SH-SY5Y (cell line): ENCODE data around the gene RAC3.

Source experiments
- GATA2 ChIP-seq: IDR thresholded peaks from 2 replicates; pipeline ENCODE4 v1.6.1; 2011; ENCODE audit warnings: mild to moderate bottlenecking, low read depth, low read length
- GATA3 ChIP-seq: IDR thresholded peaks from 2 replicates; pipeline ENCODE4 v1.6.1; 2011; ENCODE audit warnings: low read depth, mild to moderate bottlenecking, low read length, moderate library complexity

Gene RAC3

GRCh38 chr17:82021107-82021899 lies 10.2 kb upstream of the RAC3 start:
- TF ChIP-seq GATA3, result no peak
- TF ChIP-seq GATA2, result no peak

DNA sequence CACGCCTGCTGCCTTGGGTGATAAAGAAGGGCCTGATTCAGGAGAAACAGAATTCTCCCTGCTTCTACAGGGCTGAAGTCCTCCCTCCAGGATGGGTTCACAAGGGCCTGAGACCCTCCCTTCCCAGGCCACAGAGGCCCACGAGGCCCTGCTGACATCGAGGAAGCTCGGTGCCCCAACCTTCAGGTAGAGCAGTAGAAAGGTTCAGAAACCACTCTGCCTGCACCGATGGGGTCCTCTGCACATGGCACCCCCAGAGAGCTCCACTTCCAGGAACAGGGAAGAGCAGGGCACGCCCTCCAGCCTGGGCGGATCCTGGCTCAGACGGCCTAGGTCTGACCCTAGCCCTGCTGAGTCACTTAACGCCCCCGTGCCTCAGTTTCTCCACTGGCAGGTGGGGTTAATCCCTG lies 9.6 kb upstream of the RAC3 start:
- TF ChIP-seq GATA3, result no peak
- TF ChIP-seq GATA2, result no peak

GRCh38 chr17:82022310-82022980 lies 9.0 kb upstream of the RAC3 start, which contains the start of gene CENPX:
Gene CENPX, minus strand, starts transcription at chr17:82022878. Its CDS starts 17 bp downstream, at chr17:82022861.
- TF ChIP-seq GATA2, result no peak
- TF ChIP-seq GATA3, result no peak

DNA sequence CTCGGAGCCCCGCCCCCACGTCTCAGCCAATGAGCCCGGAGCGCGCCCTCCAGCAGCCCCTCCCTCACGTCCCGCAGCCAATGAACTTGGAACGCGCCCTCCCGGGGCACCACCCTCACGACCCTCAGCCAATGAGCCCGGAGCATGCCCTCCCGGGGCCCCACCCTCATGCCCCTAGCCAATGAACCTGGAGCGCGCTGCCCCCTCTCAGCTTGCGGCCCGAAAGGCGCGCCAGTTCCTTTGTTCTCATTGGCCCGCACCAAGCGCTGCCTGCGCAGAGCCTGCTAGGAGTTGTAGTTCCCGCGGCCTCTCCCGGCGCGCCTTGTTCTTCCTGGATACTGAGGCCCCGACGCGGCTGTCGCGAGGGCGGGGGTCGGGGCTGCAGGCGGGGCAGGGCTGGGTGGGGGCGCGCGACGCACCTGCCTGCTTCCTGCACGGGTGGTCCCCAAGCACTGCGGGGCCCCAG lies 8.5 kb upstream of the RAC3 start, which contains the start of gene LRRC45:
Gene LRRC45, plus strand, starts transcription at position 325 of the 466 bp plus-strand sequence. CDS start 339 bp downstream, outside the sequence.
- TF ChIP-seq GATA3, result no peak
- no peak for TF ChIP-seq GATA2

DNA sequence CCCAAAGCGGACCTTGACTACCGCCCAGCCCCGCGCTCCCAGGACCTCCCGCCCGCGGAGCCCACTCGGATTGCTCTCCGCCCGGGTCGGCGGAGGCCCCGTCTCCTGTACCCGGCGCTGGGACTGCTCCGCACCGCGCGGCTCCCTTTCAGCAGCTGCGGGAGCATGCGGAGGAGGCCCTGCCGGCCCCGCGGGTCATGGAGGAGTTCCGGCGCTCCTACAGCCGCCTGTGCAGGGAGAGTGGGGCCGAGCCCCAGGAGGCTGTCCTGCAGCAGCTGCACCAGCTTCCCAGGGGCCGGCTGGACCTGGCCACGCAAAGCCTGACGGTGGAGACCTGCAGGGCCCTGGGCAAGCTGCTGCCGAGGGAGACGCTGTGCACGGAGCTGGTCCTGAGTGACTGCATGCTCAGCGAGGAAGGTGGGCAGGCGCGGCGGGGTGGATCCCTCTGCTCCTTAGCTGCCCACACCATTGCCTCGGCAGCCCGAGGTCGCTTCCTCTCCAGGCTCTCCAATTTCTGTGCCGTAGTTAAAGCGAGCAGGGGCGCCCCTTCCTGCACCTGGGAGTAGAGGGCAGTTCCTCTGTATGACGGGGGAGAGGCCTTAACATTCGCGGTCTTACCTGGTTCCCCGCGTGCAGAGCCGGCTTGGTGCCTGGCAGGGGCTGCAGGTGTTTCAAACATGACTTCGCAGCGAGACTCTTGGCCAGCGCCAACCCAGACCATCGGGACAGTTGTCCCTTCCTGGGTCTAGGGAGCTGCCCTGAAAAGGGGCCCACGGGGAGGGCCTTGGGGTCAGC lies 7.8 kb upstream of the RAC3 start:
- no peak for TF ChIP-seq GATA3
- TF ChIP-seq GATA2, result no peak

DNA sequence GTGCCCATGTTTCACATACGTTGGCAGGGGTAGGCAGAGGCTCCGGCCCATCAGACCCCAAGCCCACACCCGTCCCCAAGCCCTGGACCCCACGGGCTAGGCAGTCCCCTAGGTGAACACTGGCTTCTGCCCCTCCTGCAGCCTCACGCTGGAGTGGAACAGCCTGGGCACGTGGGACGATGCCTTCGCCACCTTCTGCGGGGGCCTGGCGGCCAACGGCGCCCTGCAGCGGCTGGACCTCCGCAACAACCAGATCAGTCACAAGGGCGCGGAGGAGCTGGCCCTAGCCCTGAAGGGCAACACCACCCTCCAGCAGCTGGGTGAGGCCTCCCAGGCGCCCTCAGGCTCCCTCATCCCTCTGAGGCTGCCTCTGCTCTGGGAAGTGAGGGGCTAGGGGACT lies 6.6 kb upstream of the RAC3 start:
- no peak for TF ChIP-seq GATA2
- no peak for TF ChIP-seq GATA3

DNA sequence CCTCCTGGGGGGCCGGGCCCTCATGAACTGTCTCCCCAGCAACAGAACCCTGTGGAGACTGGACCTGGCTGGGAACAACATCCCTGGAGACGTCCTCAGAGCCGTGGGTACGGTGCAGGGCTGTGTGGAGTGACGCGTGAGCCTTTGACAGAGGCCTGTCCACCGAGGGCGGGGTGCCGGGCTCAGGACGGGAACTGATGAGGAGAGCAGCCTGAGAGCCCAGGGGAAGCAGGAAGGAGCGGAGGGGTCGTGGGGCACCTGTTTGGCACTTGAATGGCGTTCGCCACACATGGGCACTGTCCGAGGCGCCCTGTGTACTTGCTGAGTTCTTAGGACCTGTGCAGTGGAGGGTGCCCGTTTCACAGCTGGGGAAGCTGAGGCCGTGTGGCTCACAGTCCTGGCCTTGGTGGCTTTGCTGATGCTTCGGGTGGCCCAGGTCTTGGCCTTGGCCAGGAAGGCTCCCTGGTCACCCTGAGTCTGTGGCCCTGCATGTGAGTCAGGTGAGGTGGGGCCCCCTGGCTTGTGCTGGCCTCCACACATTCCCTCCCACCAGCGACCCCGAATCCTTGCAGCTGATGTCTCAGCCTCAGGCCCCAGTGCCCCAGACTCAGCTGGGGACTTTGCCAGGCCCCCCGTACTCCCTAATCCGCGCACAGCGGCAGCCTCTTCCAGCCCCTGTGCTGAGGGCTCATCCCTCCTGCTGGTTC lies 5.9 kb upstream of the RAC3 start:
- TF ChIP-seq GATA2 (no peak), GATA3 (no peak)

GRCh38 chr17:82028246-82028645 lies 3.2 kb upstream of the RAC3 start:
- TF ChIP-seq GATA3 (no peak), GATA2 (no peak)

- no peak for TF ChIP-seq GATA3
- TF ChIP-seq GATA2, result no peak
Observed at GRCh38 chr17:82028966-82029365, 2.5 kb upstream of the RAC3 start.

GRCh38 chr17:82029391-82029790 lies 2.1 kb upstream of the RAC3 start:
- TF ChIP-seq GATA3, result no peak
- TF ChIP-seq GATA2, result no peak

GRCh38 chr17:82029990-82030469 lies 1.4 kb upstream of the RAC3 start:
- no peak for TF ChIP-seq GATA2
- TF ChIP-seq GATA3, result no peak

DNA sequence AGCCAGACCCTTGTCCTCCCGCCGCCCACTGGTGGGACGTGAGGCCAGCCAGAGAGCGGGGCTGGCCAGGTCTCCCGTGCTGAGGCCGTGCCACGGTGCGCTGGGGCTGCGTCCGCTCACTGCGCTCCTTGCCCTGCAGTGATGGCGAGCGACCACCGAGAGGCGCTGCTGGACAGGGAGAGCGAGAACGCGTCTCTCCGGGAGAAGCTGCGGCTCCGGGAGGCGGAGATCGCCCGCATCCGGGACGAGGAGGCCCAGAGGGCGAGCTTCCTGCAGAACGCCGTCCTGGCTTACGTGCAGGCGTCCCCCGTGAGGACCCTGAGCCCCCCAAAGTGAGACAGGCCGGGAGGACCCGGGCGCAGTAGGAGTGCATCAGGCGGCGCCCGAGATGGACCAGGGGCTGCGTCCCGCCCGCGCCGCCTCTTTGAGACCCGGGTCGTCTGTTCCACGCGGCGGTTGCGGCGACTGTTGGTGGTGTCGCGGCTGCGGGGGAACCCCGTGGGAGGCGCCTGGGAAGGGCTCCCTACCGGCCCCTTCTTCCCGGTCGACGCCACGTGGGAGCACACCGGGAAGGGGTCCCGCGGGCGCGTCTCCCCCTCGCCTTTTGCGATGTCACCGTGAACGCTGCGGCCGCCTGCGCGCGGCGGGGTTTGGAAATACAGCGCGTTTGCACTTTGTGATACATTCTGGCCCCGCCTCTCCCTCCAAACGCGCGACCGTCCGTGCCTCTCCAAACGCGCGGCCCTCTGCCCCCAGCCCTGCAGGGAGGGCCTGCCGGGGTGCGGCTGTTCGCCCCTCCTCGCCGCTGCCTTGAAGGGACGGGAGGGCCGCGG lies 792 bp upstream of the RAC3 start:
- TF ChIP-seq GATA2, result no peak
- no peak for TF ChIP-seq GATA3

- TF ChIP-seq GATA2 (no peak), GATA3 (no peak)
Observed at GRCh38 chr17:82031885-82032627, 578 bp downstream of the RAC3 start.
